ENCODE data around the gene PINLYP.
A peak's percentile ranks its signal among the peaks of the same experiment; 100 is the strongest.

PINLYP gene

DNA sequence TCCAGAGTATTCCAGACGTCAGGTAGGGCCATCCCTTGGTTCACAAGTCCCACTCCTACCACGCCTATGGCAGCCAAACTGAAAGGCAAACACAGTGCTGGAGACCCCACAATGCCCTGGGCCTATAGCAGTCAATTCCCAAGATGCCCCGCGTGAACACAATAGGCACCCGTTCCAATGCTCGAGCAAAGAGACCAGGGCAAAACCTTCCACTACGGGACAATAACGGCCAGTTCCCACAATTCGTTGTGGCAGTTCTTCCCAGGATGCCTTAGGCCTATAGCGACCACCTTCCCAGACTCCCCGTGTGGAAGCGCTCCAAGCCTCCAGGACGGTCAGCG, 43.3 kb downstream of the PINLYP start:
- peak overlapping the region; percentile 74 for H3K4me3 ChIP-seq (ENCODE audit: low read depth, low read length)
- TF ChIP-seq, protein P1, sequence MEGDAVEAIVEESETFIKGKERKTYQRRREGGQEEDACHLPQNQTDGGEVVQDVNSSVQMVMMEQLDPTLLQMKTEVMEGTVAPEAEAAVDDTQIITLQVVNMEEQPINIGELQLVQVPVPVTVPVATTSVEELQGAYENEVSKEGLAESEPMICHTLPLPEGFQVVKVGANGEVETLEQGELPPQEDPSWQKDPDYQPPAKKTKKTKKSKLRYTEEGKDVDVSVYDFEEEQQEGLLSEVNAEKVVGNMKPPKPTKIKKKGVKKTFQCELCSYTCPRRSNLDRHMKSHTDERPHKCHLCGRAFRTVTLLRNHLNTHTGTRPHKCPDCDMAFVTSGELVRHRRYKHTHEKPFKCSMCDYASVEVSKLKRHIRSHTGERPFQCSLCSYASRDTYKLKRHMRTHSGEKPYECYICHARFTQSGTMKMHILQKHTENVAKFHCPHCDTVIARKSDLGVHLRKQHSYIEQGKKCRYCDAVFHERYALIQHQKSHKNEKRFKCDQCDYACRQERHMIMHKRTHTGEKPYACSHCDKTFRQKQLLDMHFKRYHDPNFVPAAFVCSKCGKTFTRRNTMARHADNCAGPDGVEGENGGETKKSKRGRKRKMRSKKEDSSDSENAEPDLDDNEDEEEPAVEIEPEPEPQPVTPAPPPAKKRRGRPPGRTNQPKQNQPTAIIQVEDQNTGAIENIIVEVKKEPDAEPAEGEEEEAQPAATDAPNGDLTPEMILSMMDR (IDR thresholded peaks at IDR 0.05; ENCODE audit: borderline replicate concordance, insufficient read depth, low read depth, low read length), result no peak

DNA sequence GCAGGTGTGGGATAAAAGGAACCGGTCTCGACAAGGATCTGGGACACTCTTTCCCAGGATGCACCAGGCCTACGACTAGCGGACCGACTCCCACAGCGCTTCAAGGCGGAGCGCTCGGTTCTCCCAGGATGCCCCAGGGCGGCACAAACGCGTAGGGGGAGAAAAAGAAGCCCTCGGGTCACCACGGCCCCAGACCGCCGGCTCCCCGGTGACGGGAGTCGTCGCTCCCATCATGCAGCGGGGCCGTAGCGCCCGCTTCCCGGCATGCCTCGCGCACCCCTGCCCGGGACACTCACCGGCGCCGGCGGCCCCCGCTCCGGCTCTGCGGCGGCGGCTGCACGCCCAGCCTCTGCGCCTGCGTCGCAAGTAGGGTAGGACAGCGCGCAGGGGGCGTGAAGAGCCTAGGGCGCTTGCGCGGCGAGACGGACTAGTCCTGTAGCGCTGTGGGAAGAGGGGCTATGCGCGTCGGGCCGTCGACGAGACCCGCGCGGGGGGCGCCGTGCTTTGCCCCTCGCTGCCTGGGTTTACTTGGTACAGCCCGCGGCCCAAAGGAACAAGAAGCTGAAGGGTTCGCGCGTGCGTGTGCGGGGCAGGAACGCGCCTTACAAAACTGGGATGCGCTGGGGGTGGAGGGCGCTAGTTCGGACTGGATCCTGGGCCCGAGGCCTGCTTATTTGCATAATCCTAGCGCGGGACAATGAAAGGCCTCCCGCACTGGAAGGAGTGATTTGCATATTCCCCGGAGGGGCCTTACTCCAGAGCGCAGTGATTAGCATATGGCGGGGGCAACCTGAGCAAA, 43.9 kb downstream of the PINLYP start, which contains the start of gene ZNF428:
Gene ZNF428 (minus strand): TSS at position 368 of the 799 bp plus-strand sequence. CDS start 5,325 bp downstream, outside the sequence.
- TF ChIP-seq, protein P1 (IDR thresholded peaks at IDR 0.05; ENCODE audit: borderline replicate concordance, insufficient read depth, low read depth, low read length), result no peak
- H3K4me3 ChIP-seq (ENCODE audit: low read depth, low read length), result peak within 1 kb of the TSS; percentile 74

DNA sequence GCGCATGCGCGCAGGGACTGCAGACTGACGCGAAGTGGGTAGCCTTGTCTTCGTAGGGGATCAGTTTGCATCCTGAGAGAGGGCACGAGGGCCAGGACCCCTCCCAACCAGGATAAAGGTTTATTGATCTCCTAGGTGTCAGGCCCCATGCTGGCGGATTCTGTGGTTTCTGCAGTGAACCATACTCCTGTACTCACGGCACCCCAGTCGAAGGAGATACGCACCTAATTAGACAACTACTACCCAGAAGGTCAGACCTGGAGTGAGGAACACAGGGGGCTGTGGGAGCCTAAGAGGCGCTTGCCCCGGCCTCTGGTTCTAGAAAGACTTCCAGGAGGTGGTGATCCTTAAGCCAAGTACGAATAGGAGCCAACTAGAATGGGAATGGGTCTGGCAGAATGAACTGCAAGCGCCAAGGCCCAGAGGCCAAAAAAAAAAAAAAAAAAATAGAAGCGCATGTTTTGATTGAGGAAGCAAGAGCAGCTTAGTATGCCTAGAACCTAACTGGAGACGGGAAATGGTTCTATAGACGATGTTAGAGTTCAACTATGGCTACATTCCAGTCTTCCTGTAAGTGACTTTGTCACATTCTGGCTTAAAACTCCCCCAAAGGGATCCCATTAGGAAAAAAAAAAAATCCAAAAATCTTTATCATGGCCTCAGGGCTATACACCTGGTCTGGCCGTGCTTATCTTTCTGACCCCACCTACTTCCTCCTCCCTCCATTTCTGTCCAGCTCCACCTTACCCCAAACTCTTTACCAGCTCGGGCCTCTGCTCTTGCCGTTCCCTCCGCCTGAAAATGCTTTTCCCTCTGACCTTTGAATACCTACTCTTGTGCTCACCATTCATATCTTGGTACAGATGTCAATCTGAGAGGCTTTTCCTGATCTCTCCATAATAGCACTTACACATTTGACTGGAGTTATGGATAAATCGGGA, 44.7 kb downstream of the PINLYP start:
- peak overlapping the region; percentile 74 for H3K4me3 ChIP-seq (ENCODE audit: low read depth, low read length)
- TF ChIP-seq, protein P1 (IDR thresholded peaks at IDR 0.05; ENCODE audit: borderline replicate concordance, insufficient read depth, low read depth, low read length), result no peak

DNA sequence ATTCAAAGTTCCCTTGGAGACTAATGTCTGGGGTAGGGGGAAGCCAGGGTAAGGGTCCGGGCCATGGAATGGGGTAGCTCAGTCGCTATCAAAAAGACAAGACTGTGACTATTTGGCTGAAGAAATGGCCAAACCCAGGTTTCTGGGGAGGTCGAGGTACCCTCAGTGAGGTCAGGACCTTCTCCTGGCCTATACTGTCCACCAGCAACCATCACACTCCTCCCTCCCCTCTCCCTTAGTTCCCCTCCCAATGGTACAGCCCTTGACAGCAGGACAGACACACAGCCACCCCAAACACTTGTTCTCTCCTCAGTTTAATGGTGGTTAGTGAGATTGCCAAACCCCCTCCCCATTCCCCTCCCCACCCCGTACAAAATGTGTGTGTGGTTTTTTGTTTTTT, 46.5 kb downstream of the PINLYP start:
- H3K4me3 ChIP-seq (ENCODE audit: low read depth, low read length), result no peak overlapping the region
- TF ChIP-seq, protein P1 (IDR thresholded peaks at IDR 0.05; ENCODE audit: borderline replicate concordance, insufficient read depth, low read depth, low read length), result no peak

DNA sequence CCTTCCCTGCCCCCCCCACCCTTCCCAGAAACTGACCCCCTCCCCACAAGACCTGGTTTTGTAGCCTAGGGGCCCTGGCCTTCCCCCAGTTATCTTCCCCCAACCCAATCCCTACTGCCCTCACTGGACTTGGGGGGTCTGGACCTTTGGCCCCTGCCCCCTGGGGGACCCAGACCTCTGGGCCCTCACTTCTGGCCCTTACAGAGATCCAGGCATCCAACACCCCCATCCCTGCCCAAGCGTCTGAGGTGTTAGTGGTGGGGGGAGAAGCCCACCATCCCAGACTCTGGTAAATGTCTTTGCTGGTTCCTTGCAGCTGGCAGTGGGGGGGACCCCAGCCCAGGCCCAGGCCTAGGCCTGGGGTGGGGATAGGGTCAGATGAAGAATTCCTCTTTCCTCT, 47.4 kb downstream of the PINLYP start:
- no peak overlapping the region for H3K4me3 ChIP-seq (ENCODE audit: low read depth, low read length)
- TF ChIP-seq, protein P1 (IDR thresholded peaks at IDR 0.05; ENCODE audit: borderline replicate concordance, insufficient read depth, low read depth, low read length), result no peak

DNA sequence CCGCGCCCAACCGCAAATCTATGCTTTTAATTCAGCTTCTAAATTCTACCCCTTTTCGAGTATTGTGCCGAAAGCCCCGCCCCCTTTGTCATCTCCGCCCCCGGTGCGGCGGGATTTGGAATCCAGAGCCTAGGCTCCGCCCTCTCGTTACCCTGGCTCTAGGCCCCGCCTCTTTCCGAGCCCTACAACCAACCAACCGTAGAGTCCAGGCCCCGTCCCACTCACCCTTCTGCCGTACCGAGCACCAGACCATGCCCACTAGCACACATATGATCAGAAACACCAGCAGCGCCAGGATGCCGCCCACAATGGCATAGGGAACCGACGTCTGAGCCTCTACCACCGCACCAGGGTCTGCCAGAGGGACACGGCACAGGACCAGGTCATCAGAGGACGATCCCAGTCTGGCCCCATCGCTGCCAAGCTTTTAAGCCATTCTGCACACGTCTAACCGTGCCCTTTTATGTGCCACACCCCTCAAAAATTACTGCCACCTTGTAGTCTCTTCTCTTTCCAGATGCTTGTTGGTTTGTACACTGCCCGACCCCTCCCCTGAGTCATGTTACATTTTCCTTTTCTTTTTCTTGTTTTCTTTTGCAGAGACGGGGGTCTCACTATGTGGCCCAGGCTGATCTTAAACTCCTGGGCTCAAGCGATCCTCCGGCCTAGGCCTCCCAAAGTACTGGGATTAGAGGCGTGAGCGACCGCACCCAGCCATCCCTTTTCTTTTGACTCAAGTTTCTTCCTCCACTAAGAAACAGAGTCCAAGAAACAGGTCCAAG, 48.5 kb downstream of the PINLYP start:
- no peak overlapping the region for H3K4me3 ChIP-seq (ENCODE audit: low read depth, low read length)
- TF ChIP-seq, protein P1 (IDR thresholded peaks at IDR 0.05; ENCODE audit: borderline replicate concordance, insufficient read depth, low read depth, low read length), result no peak
